Left kidney (tissue), 2 donors: ENCODE measurements around the gene ADAMTS6. TPM values are rescaled to one million over a fixed set of nuclear protein-coding genes. Genes with fewer than 3 reads are reported as not detected.
"Not testable (repeated sequence)": the region's sequence is repeated elsewhere in the genome, so short reads cannot be mapped to it uniquely, and the experiment has no call there.

Source experiments
- DNase-seq: peaks from one replicate; pipeline ENCODE4 v3.0.0-alpha.2; 2013
- polyA plus RNA-seq: library from polyadenylated mRNA; unstranded; fragments of 120-200 nt; gene quantifications from one replicate; pipeline ENCODE4 v1.2.1, GENCODE V29; 2013; ENCODE audit not compliant: insufficient read length

The ADAMTS6 gene
- polyA plus RNA-seq, 1 donor = 3.2 TPM

- peak; percentile 15 for DNase-seq
Measured at GRCh38 chr5:65198456-65199120, 283.1 kb downstream of the ADAMTS6 start.

- DNase-seq = peak; percentile 6
Measured at GRCh38 chr5:65197531-65198455, 283.9 kb downstream of the ADAMTS6 start.

- DNase-seq = no peak
Measured at GRCh38 chr5:65194871-65195270, 286.8 kb downstream of the ADAMTS6 start.

GRCh38 chr5:65192331-65192730 is 289.4 kb downstream of the ADAMTS6 start:
- DNase-seq = no peak

- no peak for DNase-seq
Measured at GRCh38 chr5:65191554-65192135, 290.1 kb downstream of the ADAMTS6 start.

- DNase-seq = no peak
Measured at GRCh38 chr5:65190328-65191053, 291.2 kb downstream of the ADAMTS6 start.

- DNase-seq = no peak
Measured at GRCh38 chr5:65186646-65187227, 295.0 kb downstream of the ADAMTS6 start.

- DNase-seq = no peak
Measured at GRCh38 chr5:65185468-65185867, 296.3 kb downstream of the ADAMTS6 start.

- DNase-seq = no peak
Measured at GRCh38 chr5:65184780-65185179, 296.9 kb downstream of the ADAMTS6 start.

- not testable (repeated sequence) for DNase-seq
Measured at GRCh38 chr5:65174231-65174630, 307.5 kb downstream of the ADAMTS6 start.

GRCh38 chr5:65173130-65173525 is 308.6 kb downstream of the ADAMTS6 start:
- no peak for DNase-seq

- DNase-seq = no peak
Measured at GRCh38 chr5:65172486-65173129, 309.1 kb downstream of the ADAMTS6 start.

GRCh38 chr5:65171645-65172044 is 310.1 kb downstream of the ADAMTS6 start:
- no peak for DNase-seq

GRCh38 chr5:65163698-65164097 is 318.0 kb downstream of the ADAMTS6 start:
- DNase-seq = no peak

GRCh38 chr5:65161655-65162054 is 320.1 kb downstream of the ADAMTS6 start:
- DNase-seq = no peak

GRCh38 chr5:65157906-65158603 is 323.7 kb downstream of the ADAMTS6 start:
- DNase-seq = no peak

- DNase-seq = no peak
Measured at GRCh38 chr5:65156933-65157332, 324.8 kb downstream of the ADAMTS6 start.

GRCh38 chr5:65152131-65152530 is 329.6 kb downstream of the ADAMTS6 start:
- no peak for DNase-seq

GRCh38 chr5:65151614-65152013 is 330.1 kb downstream of the ADAMTS6 start:
- DNase-seq = no peak

GRCh38 chr5:65150599-65151304 is 331.0 kb downstream of the ADAMTS6 start:
- no peak for DNase-seq
